H9 (cell line): Measurements from ENCODE around the gene SPATA1. TPM values are rescaled to one million over a fixed set of nuclear protein-coding genes. Genes with fewer than 3 reads are reported as not detected.

ENCODE experiments used
- DNase-seq: peaks from one replicate; pipeline ENCODE4 v3.0.0-alpha.2; 2017
- H2AFZ ChIP-seq: one replicate; pipeline ENCODE4 v1.6.1; 2013; ENCODE audit warnings: mild to moderate bottlenecking, low read length, control low read depth, moderate library complexity
- H2AK5ac ChIP-seq: 2 replicates; pipeline ENCODE4 v1.6.1; 2013; ENCODE audit warnings: low read length, control low read depth, mixed read lengths; ENCODE audit not compliant: insufficient read length
- H2BK120ac ChIP-seq: one replicate; pipeline ENCODE4 v1.6.1; 2013; ENCODE audit warnings: low read depth, mild to moderate bottlenecking, low read length, control low read depth, inconsistent platforms; ENCODE audit not compliant: poor library complexity, severe bottlenecking
- H2BK12ac ChIP-seq: 2 replicates; pipeline ENCODE4 v1.6.1; 2013; ENCODE audit warnings: low read length, control low read depth, mixed read lengths, low read depth; ENCODE audit not compliant: insufficient read length
- H2BK15ac ChIP-seq: 2 replicates; pipeline ENCODE4 v1.6.1; 2013; ENCODE audit warnings: low read depth, low read length, control low read depth
- H2BK20ac ChIP-seq: one replicate; pipeline ENCODE4 v1.6.1; 2013; ENCODE audit warnings: low read depth, mild to moderate bottlenecking, low read length, control low read depth, inconsistent platforms; ENCODE audit not compliant: poor library complexity, severe bottlenecking
- H2BK5ac ChIP-seq: 2 replicates; pipeline ENCODE4 v1.6.1; 2013; ENCODE audit warnings: low read length, control low read depth, mixed read lengths; ENCODE audit not compliant: insufficient read length
- H3K14ac ChIP-seq: 2 replicates; pipeline ENCODE4 v1.6.1; 2013; ENCODE audit warnings: low read length, control low read depth; ENCODE audit not compliant: insufficient read depth
- H3K18ac ChIP-seq: 2 replicates; pipeline ENCODE4 v1.6.1; 2013; ENCODE audit warnings: low read depth, mild to moderate bottlenecking, mixed read lengths, low read length, control low read depth; ENCODE audit not compliant: insufficient read length
- H3K23ac ChIP-seq: 2 replicates; pipeline ENCODE4 v1.6.1; 2013; ENCODE audit warnings: low read length, control low read depth, mixed read lengths, low read depth; ENCODE audit not compliant: insufficient read length
- H3K23me2 ChIP-seq: 2 replicates; pipeline ENCODE4 v1.6.1; 2013; ENCODE audit warnings: low read depth, mild to moderate bottlenecking, mixed read lengths, low read length, control low read depth; ENCODE audit not compliant: insufficient read length, poor library complexity, severe bottlenecking
- H3K27ac ChIP-seq: 2 replicates; pipeline ENCODE4 v1.5.1; 2013; ENCODE audit warnings: low read length, control low read depth, mixed read lengths, low read depth; ENCODE audit not compliant: insufficient read length
- H3K27me3 ChIP-seq: 2 replicates; pipeline ENCODE4 v1.6.1; 2013; ENCODE audit warnings: low read length, control low read depth, inconsistent platforms; ENCODE audit not compliant: insufficient read depth
- H3K4ac ChIP-seq: 2 replicates; pipeline ENCODE4 v1.6.1; 2013; ENCODE audit warnings: low read depth, mild to moderate bottlenecking, control low read depth, inconsistent platforms, low read length, moderate library complexity
- H3K4me1 ChIP-seq: 2 replicates; pipeline ENCODE4 v1.6.1; 2013; ENCODE audit warnings: low read length, control low read depth, inconsistent platforms; ENCODE audit not compliant: insufficient read depth
- H3K4me2 ChIP-seq: 2 replicates; pipeline ENCODE4 v1.6.1; 2013; ENCODE audit warnings: low read length, control low read depth, mixed read lengths; ENCODE audit not compliant: insufficient read length, insufficient read depth
- H3K56ac ChIP-seq: 2 replicates; pipeline ENCODE4 v1.6.1; 2013; ENCODE audit warnings: low read depth, mild to moderate bottlenecking, mixed read lengths, low read length, control low read depth; ENCODE audit not compliant: insufficient read length
- H3K79me1 ChIP-seq: 2 replicates; pipeline ENCODE4 v1.6.1; 2013; ENCODE audit warnings: low read depth, mild to moderate bottlenecking, moderate library complexity, low read length, control low read depth, inconsistent platforms; ENCODE audit not compliant: insufficient read depth, poor library complexity, severe bottlenecking
- H3K79me2 ChIP-seq: 2 replicates; pipeline ENCODE4 v1.6.1; 2013; ENCODE audit warnings: low read length, control low read depth, inconsistent platforms; ENCODE audit not compliant: insufficient read depth
- H3K9ac ChIP-seq: 2 replicates; pipeline ENCODE4 v1.6.1; 2013; ENCODE audit warnings: low read length, control low read depth, mixed read lengths; ENCODE audit not compliant: insufficient read length; ENCODE audit errors: extremely low read depth
- H3K9me3 ChIP-seq: one replicate; pipeline ENCODE4 v1.6.1; 2013; ENCODE audit warnings: low read depth, low read length, inconsistent platforms; ENCODE audit not compliant: control insufficient read depth
- H3T11ph ChIP-seq: one replicate; pipeline ENCODE4 v1.6.1; 2013; ENCODE audit warnings: mild to moderate bottlenecking, low read length, control low read depth, inconsistent platforms
- H4K20me1 ChIP-seq: one replicate; pipeline ENCODE4 v1.6.1; 2013; ENCODE audit not compliant: control insufficient read depth, insufficient read length, insufficient read depth
- H4K5ac ChIP-seq: 2 replicates; pipeline ENCODE4 v1.6.1; 2013; ENCODE audit warnings: low read depth, mild to moderate bottlenecking, mixed read lengths, low read length, control low read depth; ENCODE audit not compliant: insufficient read length
- H4K8ac ChIP-seq: replicated peaks from 2 replicates; pipeline ENCODE4 v1.6.1; 2013; ENCODE audit warnings: low read length, control low read depth, mixed read lengths, low read depth; ENCODE audit not compliant: insufficient read length
- H4K91ac ChIP-seq: 2 replicates; pipeline ENCODE4 v1.6.1; 2013; ENCODE audit warnings: low read depth, mild to moderate bottlenecking, moderate library complexity, mixed read lengths, low read length, control low read depth; ENCODE audit not compliant: insufficient read length
- H3K27ac Mint-ChIP-seq, 3 experiments: 2 replicates in 2 of 3; 3 replicates in 1 of 3; pipeline ENCODE4 v1.8.0; 2020 to 2021; ENCODE audit warnings: mixed read lengths in 3 of 3, mild to moderate bottlenecking in 1 of 3, moderate library complexity in 1 of 3
- H3K27me3 Mint-ChIP-seq: 2 replicates; pipeline ENCODE4 v1.8.0; 2021; ENCODE audit warnings: low read depth, mild to moderate bottlenecking, moderate library complexity, mixed read lengths
- H3K36me3 Mint-ChIP-seq, 3 experiments: 2 replicates in 2 of 3; 3 replicates in 1 of 3; pipeline ENCODE4 v1.8.0; 2020 to 2021; ENCODE audit warnings: low read depth in 3 of 3, mixed read lengths in 3 of 3; ENCODE audit not compliant: insufficient read depth in 1 of 3
- H3K4me1 Mint-ChIP-seq, 2 experiments: 2 replicates each; pipeline ENCODE4 v1.8.0; 2020; ENCODE audit warnings: mixed read lengths in 2 of 2
- H3K4me3 Mint-ChIP-seq, 2 experiments: 2 replicates in 1 of 2; 3 replicates in 1 of 2; pipeline ENCODE4 v1.8.0; 2020 to 2021; ENCODE audit warnings: mild to moderate bottlenecking in 2 of 2, mixed read lengths in 2 of 2, moderate library complexity in 1 of 2
- H3K9me3 Mint-ChIP-seq, 2 experiments: 2 replicates in 1 of 2; 3 replicates in 1 of 2; pipeline ENCODE4 v1.8.0; 2020; ENCODE audit warnings: mild to moderate bottlenecking in 2 of 2, mixed read lengths in 2 of 2, moderate library complexity in 1 of 2
- CTCF ChIP-seq: fragments of 200-600 bp; sonication (generic); conservative IDR thresholded peaks from 3 replicates; pipeline ENCODE4 v1.8.0; 2021; ENCODE audit warnings: antibody characterized with exemption, mild to moderate bottlenecking
- WGBS: extraction: QIAGEN DNeasy Blood & Tissue Kit; methylation state at CpG from one replicate; pipeline ENCODE4 v1.1.7; 2013; ENCODE audit warnings: missing lambda C conversion rate, low lambda C conversion rate, mixed read lengths; ENCODE audit not compliant: insufficient read length; ENCODE audit errors: extremely low coverage; 5-methylcytosine and 5-hydroxymethylcytosine counted together
- total RNA-seq: library from RNA; stranded (reverse); gene quantifications from 2 replicates; pipeline ENCODE4 v1.2.1, GENCODE V29; 2021

Gene SPATA1
- total RNA-seq, 1 experiment from 2014 or later = not detected

GRCh38 chr1:84502927-84503326 lies 3.3 kb upstream of the SPATA1 start:
- no peak overlapping the region for H3K9ac ChIP-seq
- H2BK12ac ChIP-seq = no peak overlapping the region
- H2AK5ac ChIP-seq = no peak overlapping the region
- Mint-ChIP-seq H3K9me3 (peaks cover 2 to 3% of the 10 kb centered on the region in 2 experiments; a peak in 3 of 5 replicates), H3K36me3 (peaks cover 1 to 25% (median 25%) of the 10 kb centered on the region in 3 experiments; a peak in 6 of 7 replicates), H3K27me3 (no peaks in the 10 kb centered on the region; the same call in 1 of the 2 replicates), H3K27ac (no peak overlapping the region), H3K4me3 (peak overlapping the region in 1 of 2 experiments; percentile 35; a peak in 1 of 5 replicates), H3K4me1 (peaks cover 35 to 43% of the 10 kb centered on the region in 2 experiments)
- H2AFZ ChIP-seq = no peak overlapping the region
- peaks cover 4% of the 10 kb centered on the region for H3K23me2 ChIP-seq
- H2BK120ac ChIP-seq = no peak overlapping the region
- H3K23ac ChIP-seq = no peak overlapping the region
- H2BK15ac ChIP-seq = no peak overlapping the region
- no peak overlapping the region for H2BK20ac ChIP-seq
- H3K18ac ChIP-seq = no peak overlapping the region
- no peak overlapping the region for H3K56ac ChIP-seq
- TF ChIP-seq CTCF = no peak
- H3K27ac ChIP-seq = no peak overlapping the region
- no peaks in the 10 kb centered on the region for H3K9me3 ChIP-seq
- H3K14ac ChIP-seq = no peak overlapping the region
- peaks cover 8% of the 10 kb centered on the region; the same call in 1 of the 2 replicates for H3K79me2 ChIP-seq
- no peaks in the 10 kb centered on the region for H3K79me1 ChIP-seq
- no CpG with 5 or more reads among the region's 5 CpGs for WGBS
- H2BK5ac ChIP-seq = no peak overlapping the region
- H4K8ac ChIP-seq = no peak overlapping the region
- H3K27me3 ChIP-seq = no peaks in the 10 kb centered on the region
- H3T11ph ChIP-seq = no peak overlapping the region
- H3K4me1 ChIP-seq = peaks cover 3% of the 10 kb centered on the region; the same call in 1 of the 2 replicates
- no peak for DNase-seq
- H3K4ac ChIP-seq = no peak overlapping the region
- H4K91ac ChIP-seq = no peak overlapping the region
- no peaks in the 10 kb centered on the region for H4K20me1 ChIP-seq
- H3K4me2 ChIP-seq = no peak overlapping the region
- no peak overlapping the region for H4K5ac ChIP-seq
